Upper lobe of right lung (tissue), 1 donor: ENCODE results near the gene SLC1A2. TPM values are rescaled to one million over a fixed set of nuclear protein-coding genes. Genes with fewer than 3 reads are reported as not detected.

Experiments
- ATAC-seq: fragments of 200-7000 bp; cut with Tn5 transposase; one replicate; pipeline ENCODE4 v1.9.1; 2020; ENCODE audit warnings: mild to moderate bottlenecking, moderate library complexity
- DNase-seq: peaks from one replicate; pipeline ENCODE4 v3.0.0-alpha.2; 2020
- H3K27ac ChIP-seq: fragments of 200-600 bp; one replicate; pipeline ENCODE4 v1.8.0; 2022
- H3K27me3 ChIP-seq: fragments of 200-600 bp; one replicate; pipeline ENCODE4 v1.8.0; 2022; ENCODE audit warnings: mild to moderate bottlenecking
- H3K36me3 ChIP-seq: fragments of 200-600 bp; one replicate; pipeline ENCODE4 v1.8.0; 2022
- H3K4me1 ChIP-seq: fragments of 200-600 bp; one replicate; pipeline ENCODE4 v1.8.0; 2022
- H3K4me3 ChIP-seq: fragments of 200-600 bp; one replicate; pipeline ENCODE4 v1.8.0; 2022; ENCODE audit warnings: mild to moderate bottlenecking
- H3K9me3 ChIP-seq: fragments of 200-600 bp; one replicate; pipeline ENCODE4 v1.8.0; 2022
- intact Hi-C: fragments of 100-400 bp; cut with DNase I; formaldehyde crosslinking; loops from one replicate; pipeline ENCODE4 v1.11.0; 2022
- total RNA-seq: library from RNA; stranded (reverse); fragmentation: NEBNext Ultra II Directional; extraction: Animal tissue kit (Norgen Biotek cat#: 25700); gene quantifications from one replicate; pipeline ENCODE4 v1.2.1, GENCODE V29; 2021
- TF ChIP-seq, protein P1 (sequence below): fragments of 200-600 bp; IDR thresholded peaks from one replicate; pipeline ENCODE4 v1.8.0; 2022; ENCODE audit warnings: antibody characterized with exemption
- donor health status: DM: no; HTN: yes; CAD: no; lungs with severe emphysema.

The SLC1A2 gene
- total RNA-seq, 1 donor from 2014 or later, result 2.5 TPM

DNA sequence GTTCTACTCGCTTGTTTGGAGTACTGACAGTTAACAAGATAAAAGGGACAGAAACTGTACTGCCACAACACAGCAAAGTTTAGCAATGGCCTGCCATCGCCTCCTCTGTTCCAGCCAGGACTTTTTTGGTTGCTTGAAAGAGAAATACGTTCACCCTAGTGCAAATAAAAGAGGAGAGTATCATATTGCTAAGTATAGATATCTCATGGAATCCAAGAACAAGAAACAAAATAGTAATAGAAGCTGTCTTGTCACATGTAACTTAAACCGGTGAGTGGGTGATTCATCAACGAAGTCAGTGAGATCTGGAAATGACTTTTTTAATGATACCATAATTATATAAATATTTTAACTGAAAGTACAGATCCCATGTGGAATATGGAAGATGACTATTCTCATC is 35.4 kb downstream of the SLC1A2 start:
- no peaks in the 10 kb centered on the region for H3K27me3 ChIP-seq
- no peaks in the 10 kb centered on the region for H3K9me3 ChIP-seq
- intact Hi-C loops, result no loop called here
- no peak for DNase-seq
- H3K27ac ChIP-seq, result no peak overlapping the region
- TF ChIP-seq, protein P1, sequence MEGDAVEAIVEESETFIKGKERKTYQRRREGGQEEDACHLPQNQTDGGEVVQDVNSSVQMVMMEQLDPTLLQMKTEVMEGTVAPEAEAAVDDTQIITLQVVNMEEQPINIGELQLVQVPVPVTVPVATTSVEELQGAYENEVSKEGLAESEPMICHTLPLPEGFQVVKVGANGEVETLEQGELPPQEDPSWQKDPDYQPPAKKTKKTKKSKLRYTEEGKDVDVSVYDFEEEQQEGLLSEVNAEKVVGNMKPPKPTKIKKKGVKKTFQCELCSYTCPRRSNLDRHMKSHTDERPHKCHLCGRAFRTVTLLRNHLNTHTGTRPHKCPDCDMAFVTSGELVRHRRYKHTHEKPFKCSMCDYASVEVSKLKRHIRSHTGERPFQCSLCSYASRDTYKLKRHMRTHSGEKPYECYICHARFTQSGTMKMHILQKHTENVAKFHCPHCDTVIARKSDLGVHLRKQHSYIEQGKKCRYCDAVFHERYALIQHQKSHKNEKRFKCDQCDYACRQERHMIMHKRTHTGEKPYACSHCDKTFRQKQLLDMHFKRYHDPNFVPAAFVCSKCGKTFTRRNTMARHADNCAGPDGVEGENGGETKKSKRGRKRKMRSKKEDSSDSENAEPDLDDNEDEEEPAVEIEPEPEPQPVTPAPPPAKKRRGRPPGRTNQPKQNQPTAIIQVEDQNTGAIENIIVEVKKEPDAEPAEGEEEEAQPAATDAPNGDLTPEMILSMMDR, result no peak
- no peaks in the 10 kb centered on the region for H3K4me1 ChIP-seq
- no peaks in the 10 kb centered on the region for H3K36me3 ChIP-seq
- no peak overlapping the region for H3K4me3 ChIP-seq
- no peak for ATAC-seq

DNA sequence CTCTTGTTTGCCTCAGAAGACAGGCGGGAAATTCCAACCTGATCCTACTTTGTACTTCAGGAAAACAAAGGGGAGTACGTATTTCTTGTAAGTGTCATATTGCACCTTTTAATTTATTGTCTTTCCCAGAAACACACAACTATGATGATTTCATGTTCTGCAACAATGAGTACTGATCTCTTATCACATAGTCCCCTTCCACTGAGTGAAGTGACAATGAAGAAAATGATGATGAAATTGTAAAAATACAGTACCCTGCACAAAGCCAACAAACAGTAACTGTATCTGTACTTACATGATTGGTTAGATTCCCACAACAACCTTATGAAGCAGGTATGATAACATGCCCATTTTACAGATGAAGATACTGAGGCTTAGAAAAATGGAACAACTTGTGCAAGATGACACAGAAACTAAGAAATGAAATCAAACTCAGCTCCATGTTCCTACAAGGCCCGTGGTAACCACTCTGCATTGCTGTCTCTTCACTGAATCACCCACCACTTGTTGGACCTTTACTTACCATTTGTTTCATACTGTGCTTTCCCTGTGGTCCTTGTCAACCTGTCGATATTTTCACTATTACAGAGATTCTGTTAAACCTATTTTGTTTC is 37.5 kb downstream of the SLC1A2 start:
- intact Hi-C loops, result no loop called here

DNA sequence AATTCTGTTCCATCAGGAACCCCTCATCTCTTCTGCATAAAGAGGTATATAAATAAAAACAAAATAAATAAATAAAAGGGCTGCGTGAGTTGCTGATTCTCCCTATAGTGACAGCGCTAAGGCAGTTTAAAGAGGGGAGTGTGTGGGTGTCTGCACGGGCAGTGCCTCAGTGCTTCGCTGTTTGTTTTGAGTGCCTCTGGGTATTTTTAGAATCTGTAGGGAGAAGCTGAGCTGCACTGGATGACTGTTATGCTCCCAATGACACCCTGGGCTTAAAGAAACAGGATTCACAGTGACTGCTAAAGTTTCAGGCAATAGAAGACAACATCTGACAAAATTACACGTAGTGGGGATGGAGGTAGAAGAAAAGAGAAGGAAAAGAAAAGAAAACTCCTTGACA is 38.8 kb downstream of the SLC1A2 start:
- TF ChIP-seq, protein P1, result no peak
- Histone ChIP-seq H3K27ac (no peak overlapping the region), H3K4me1 (no peaks in the 10 kb centered on the region), H3K4me3 (no peak overlapping the region), H3K27me3 (no peaks in the 10 kb centered on the region), H3K36me3 (no peaks in the 10 kb centered on the region), H3K9me3 (no peaks in the 10 kb centered on the region)
- intact Hi-C loops, result no loop called here
- DNase-seq (no peak), ATAC-seq (no peak)

More for the DNA sequence above, 37.5 kb downstream of the SLC1A2 start:
- no peak for DNase-seq
- no peaks in the 10 kb centered on the region for H3K27me3 ChIP-seq
- TF ChIP-seq, protein P1, result no peak
- no peaks in the 10 kb centered on the region for H3K9me3 ChIP-seq
- H3K36me3 ChIP-seq, result no peaks in the 10 kb centered on the region
- H3K4me1 ChIP-seq, result no peaks in the 10 kb centered on the region
- H3K27ac ChIP-seq, result no peak overlapping the region
- no peak for ATAC-seq
- H3K4me3 ChIP-seq, result no peak overlapping the region

DNA sequence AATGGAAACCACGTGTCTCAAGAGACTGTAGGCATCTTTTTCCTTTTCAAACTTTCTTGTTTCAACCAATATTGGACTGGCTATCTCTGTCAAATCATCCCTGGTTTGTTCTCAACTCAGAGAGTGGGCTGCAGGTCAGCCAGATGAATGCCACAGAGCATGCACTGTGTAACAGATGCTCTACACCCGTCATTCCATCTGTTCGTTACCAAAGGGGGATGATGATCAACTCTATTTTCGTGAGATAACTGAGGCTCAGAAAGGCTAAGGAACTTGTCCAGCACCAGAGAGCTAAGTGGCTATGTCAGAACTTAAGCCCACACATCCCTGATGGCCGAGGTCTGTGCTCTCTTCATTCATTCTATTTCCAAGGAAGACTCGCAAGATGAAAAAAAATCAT is 42.1 kb downstream of the SLC1A2 start:
- Histone ChIP-seq H3K27ac (no peak overlapping the region), H3K4me1 (no peaks in the 10 kb centered on the region), H3K9me3 (no peaks in the 10 kb centered on the region), H3K4me3 (no peak overlapping the region), H3K27me3 (no peaks in the 10 kb centered on the region), H3K36me3 (no peaks in the 10 kb centered on the region)
- ATAC-seq (no peak), DNase-seq (no peak)
- TF ChIP-seq, protein P1, result no peak
- intact Hi-C loops, result no loop called here

DNA sequence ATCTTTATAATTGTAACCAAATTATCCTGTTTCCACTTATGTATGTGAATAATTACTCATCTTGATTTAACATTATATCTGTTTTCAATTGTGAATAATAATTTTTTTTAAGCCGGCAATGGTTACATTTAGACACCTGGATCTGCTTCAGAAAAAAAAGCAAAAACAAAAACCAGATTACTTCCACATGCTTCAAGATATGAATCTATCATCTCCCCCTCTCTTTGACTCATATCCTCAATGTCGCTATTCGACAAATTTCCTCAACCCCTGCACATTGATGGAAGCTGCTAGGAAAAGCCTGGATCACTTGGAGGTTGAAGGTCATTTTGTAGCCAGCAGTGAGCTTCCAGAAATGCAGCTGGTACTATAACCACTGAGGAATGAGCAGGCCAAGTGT is 42.7 kb downstream of the SLC1A2 start:
- Histone ChIP-seq H3K27ac (no peak overlapping the region), H3K36me3 (no peaks in the 10 kb centered on the region), H3K4me1 (no peaks in the 10 kb centered on the region), H3K9me3 (no peaks in the 10 kb centered on the region), H3K4me3 (no peak overlapping the region), H3K27me3 (no peaks in the 10 kb centered on the region)
- ATAC-seq (no peak), DNase-seq (no peak)
- intact Hi-C loops, result no loop called here
- TF ChIP-seq, protein P1, result no peak

DNA sequence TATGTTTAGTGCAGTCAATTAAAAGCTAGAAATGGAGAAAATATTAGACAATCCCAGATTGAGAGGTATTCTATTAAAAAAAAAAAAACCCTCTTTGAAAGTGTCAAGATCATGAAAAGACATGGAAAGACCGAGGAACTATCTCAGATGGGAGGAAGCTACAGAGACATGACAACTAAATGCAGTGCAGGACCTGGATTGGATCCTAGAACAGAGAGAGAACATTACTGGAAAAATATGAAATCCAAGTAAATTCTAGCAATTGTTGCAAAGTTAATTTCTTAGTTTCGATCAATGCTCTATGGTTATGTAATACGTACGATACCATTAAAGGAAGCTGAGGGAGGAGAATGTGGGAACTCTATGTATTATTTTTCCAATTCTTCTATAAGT is 43.2 kb downstream of the SLC1A2 start:
- no peaks in the 10 kb centered on the region for H3K4me1 ChIP-seq
- H3K27ac ChIP-seq, result no peak overlapping the region
- H3K4me3 ChIP-seq, result no peak overlapping the region
- intact Hi-C loops, result no loop called here
- H3K36me3 ChIP-seq, result no peaks in the 10 kb centered on the region
- DNase-seq, result no peak
- no peak for ATAC-seq
- H3K27me3 ChIP-seq, result no peaks in the 10 kb centered on the region
- TF ChIP-seq, protein P1, result no peak
- no peaks in the 10 kb centered on the region for H3K9me3 ChIP-seq
